ENCODE results near the gene CHADL. TPM values are rescaled to one million over a fixed set of nuclear protein-coding genes. Genes with fewer than 3 reads are reported as not detected.
A peak's percentile ranks its signal among the peaks of the same experiment; 100 is the strongest.

The CHADL gene
- total and polyA plus RNA-seq, 9 of the 15 experiments (the other 6 are each of a cell fraction or from before 2014, with no cell fraction given) = not detected

GRCh38 chr22:41285820-41286638, 45.3 kb upstream of the CHADL start, which contains the start of gene RANGAP1 (continued):
- TF ChIP-seq MYC (IDR thresholded peaks at IDR 0.05; ENCODE audit: low read depth, low read length) (peak; percentile 96), MYC (CRISPR knock-in tag; IDR thresholded peaks at IDR 0.05; ENCODE audit: borderline replicate concordance, low read depth) (peak; percentile 92), TAF7 (tag; IDR thresholded peaks at IDR 0.05) (no peak), SRSF7 (optimal IDR thresholded peaks at IDR 0.05; ENCODE audit: low read depth, low read length) (no peak), FOXJ3 (CRISPR knock-in tag; IDR thresholded peaks at IDR 0.05) (no peak), ZNF518B (CRISPR knock-in tag; IDR thresholded peaks at IDR 0.05) (no peak), SMAD4 (CRISPR knock-in tag; conservative IDR thresholded peaks at IDR 0.05) (no peak), ZNF408 (CRISPR knock-in tag; IDR thresholded peaks at IDR 0.05; ENCODE audit: low read depth) (no peak), ZNF431 (CRISPR knock-in tag; IDR thresholded peaks at IDR 0.05) (no peak), RBBP5 (IDR thresholded peaks at IDR 0.05; ENCODE audit: borderline replicate concordance, insufficient read depth, low read length, poor library complexity, severe bottlenecking) (peak; percentile 59), MEF2D (tag; conservative IDR thresholded peaks at IDR 0.05; ENCODE audit: low read depth) (no peak), NEUROD1 (IDR thresholded peaks at IDR 0.05; ENCODE audit: borderline replicate concordance, low read depth, low read length, partially characterized antibody) (peak; percentile 9), KDM1A (IDR thresholded peaks at IDR 0.05) (no peak), MTF1 (CRISPR knock-in tag; IDR thresholded peaks at IDR 0.05; ENCODE audit: borderline replicate concordance) (no peak), ZNF695 (CRISPR knock-in tag; IDR thresholded peaks at IDR 0.05) (no peak), TCF7 (IDR thresholded peaks at IDR 0.05; ENCODE audit: borderline replicate concordance) (no peak), RBM14 (IDR thresholded peaks at IDR 0.05; ENCODE audit: borderline replicate concordance, insufficient read depth, low read depth, low read length) (no peak), ZHX1 (conservative IDR thresholded peaks at IDR 0.05; ENCODE audit: low read length) (no peak), TOE1 (IDR thresholded peaks at IDR 0.05; ENCODE audit: borderline replicate concordance) (no peak), TOE1 (CRISPR knock-in tag; IDR thresholded peaks at IDR 0.05; ENCODE audit: borderline replicate concordance, low read depth) (0 out of 2 replicates have a peak, but pooled peaks have one; percentile 38)
